HG03108 (cell line): ENCODE data around the gene GPM6B.

Experiments used
- ATAC-seq: cut with Tn5 transposase; IDR thresholded peaks from one replicate; pipeline ENCODE4 v1.9.1; 2021; ENCODE audit warnings: moderate library complexity; ENCODE audit not compliant: unreplicated experiment

Gene GPM6B

DNA sequence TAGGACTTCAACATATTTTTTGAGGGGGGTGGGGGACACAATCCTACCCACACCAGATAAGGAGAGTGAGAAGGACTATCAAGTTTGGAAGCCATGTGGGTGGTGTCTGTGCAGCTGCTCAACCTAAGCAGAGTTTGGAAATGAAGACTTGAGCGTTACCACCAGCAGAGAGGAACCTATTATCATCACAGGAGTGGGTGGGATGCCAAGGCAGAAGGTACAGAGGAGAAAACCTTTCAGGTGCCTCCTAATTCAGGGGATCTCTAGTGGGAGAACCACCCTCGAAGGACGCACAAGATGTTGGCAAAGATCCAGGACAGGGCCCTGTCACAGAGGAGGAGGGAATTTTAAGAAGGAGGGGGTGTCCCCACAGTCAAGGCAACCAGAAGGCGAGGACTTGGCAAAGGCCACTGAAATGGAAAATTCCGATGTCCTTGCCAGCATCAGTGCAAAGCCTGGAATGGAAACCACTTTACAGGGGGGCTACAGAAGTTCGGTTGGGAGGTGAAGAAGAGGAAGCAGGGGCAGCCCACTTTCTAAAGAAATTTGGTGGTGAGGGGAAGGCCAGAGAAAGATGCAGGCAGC is 8.4 kb upstream of the GPM6B start:
- no peak for ATAC-seq

DNA sequence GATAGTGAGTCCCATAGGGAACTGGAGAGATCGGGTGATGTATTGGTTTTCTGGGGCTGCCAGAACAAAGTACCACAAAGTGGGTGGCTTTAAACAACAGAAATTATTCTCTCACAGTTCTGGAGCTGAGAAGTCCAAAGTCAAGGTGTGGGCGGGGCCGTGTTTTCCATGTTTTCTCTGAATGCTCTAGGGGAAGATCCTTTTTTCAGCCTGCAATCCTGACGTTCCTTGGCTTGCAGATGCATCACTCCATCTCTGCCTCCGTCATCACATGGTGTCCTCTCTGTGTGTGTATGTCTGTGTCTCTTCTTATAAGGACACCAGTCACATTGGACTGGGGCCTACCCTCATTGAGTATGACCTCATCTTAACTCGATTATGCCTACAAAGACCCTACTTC is 7.9 kb upstream of the GPM6B start:
- no peak for ATAC-seq

DNA sequence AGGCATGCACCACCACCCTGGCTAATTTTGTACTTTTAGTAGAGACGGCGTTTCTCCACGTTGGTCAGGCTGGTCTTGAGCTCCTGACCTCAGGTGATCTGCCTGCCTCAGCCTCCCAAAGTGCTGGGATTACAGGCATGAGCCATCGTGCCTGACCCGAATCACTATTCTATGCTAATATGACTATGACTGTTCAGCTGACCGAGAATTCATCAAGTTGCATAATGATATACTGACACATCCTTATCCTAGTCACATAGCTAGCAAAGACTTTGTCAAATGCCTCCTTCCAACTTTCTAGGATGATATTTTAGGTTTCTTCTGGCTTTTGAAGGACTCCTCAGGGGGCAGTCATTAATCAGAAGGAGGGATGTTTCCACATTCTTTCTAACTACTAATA is 4.8 kb upstream of the GPM6B start:
- no peak for ATAC-seq

DNA sequence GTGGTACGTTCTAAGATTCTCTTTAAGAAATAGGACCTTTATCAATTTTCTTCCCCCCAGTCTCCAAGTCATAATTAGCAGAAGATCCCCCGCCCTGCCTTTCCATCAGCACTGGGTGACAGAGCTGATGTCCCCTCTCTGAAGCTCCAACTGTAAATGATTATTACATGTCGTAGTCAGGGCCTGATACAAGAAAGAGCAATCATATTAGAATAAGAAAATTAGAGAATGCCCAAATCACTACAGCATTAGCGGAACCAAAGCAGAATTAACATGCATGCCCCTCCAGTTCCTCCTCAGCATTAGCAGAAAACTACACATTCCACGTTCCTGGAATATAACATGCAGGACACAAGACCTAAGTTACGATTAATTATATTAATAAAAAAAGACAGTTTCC is 717 bp downstream of the GPM6B start:
- ATAC-seq, result no peak

DNA sequence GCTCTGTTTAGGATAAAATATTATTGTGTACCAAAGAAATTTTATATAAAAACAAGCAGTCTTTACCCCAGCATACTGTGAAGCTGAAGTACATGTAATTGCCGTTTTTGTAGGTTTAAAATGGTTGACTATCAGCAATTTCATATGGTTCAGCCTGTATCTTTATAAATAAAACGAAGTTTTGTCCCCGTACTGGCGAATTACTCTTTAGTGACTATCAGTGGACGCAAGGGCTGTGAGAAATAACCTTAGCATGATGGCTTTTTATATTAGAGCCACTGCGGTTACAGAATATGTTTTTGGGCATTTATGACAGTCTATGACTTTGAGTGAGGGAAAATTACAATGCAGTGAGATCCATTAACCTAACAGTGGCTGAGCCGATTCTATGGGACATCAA is 1.2 kb downstream of the GPM6B start:
- no peak for ATAC-seq

DNA sequence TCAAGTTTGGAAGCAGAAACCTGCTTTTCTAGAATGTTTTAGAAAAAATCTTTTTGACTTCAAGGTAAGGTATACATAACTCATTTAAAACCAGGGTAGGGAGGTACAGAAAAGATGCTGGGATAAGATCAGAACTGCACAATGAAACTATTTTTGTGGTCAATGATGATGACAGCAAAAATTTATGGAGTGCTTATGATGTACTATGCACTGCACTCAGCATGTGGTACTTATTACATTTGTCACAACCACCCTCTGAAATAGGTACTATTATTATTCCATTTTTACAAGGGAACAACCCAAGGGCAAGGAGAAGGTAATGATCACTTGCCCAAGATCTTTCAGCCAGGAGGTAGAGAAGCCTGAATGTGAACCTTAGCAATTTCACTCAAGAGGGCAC is 8.0 kb downstream of the GPM6B start:
- ATAC-seq, result no peak

DNA sequence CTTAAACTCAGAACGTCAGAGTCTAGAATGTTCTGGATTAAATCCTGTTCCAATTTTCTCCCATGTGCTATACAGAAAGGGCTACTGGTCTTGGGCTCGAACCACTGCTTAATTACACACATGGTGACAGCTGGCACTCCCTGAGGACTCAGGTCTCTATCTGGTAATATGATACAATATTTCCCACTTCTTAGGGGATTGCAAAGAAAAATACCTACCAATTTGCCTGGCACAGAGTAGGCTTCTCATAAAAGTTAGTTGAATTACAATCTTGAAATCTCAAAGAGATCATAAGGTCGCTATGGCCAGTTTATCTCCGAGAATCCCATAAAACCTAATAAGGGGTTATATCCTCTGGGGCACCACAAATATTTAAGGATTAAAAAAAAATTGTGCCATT is 8.6 kb downstream of the GPM6B start:
- no peak for ATAC-seq

DNA sequence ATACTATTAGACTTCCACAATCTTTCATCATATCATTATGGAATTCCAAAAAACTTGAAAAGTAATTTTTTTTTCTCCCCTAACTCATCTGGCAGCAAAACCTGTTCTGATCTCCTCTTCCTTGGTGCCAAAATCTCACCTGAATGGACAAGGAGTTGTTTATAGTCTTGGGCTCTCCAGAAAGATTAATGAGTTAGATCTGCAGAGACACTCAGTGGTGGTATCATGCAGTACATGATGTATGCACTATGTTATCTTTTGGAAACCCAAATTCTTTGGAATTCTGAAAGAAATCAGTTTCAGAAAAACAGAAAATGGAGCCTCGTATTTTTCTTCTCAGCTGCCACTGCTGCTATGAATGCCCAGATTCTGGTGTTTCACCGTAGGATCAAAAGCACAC is 11.7 kb downstream of the GPM6B start:
- no peak for ATAC-seq

DNA sequence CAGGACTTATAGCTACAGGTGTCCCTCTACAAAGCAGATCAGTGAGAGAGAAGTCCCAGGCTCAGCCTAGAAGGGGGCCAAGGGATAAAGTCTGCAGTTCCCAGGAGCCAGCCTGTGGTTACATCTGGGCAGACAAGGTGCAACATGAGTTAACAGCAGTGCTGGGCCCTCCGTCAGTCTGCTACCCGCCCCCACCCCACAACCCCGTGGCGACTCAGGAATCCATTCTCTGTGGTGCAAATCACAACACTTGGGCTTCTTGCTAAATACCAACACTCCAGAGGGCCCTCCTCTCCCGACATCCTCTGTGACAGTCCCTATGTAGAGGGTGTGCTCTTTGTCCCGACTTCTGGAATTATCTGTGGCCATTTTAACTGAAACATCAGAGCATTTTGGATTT is 13.8 kb downstream of the GPM6B start:
- ATAC-seq, result no peak

DNA sequence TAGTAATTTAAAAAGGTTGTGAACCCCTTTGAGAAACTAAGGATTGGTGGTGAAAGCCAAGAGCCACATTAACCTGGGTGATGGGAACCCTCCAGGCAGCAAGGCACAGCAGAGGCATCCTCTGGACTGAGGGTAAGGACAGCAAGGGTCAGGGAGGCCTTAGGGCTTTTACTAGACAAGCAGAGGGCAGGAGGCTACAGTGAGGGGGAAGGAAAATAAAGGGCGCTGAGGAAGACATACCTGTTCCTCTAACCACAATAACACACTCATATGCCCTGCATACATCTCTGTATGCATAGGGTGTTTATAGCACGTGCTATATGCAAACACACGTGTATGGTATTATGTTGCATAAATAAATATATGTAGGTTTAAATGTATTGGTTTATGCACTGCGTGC is 18.7 kb downstream of the GPM6B start:
- ATAC-seq, result no peak

DNA sequence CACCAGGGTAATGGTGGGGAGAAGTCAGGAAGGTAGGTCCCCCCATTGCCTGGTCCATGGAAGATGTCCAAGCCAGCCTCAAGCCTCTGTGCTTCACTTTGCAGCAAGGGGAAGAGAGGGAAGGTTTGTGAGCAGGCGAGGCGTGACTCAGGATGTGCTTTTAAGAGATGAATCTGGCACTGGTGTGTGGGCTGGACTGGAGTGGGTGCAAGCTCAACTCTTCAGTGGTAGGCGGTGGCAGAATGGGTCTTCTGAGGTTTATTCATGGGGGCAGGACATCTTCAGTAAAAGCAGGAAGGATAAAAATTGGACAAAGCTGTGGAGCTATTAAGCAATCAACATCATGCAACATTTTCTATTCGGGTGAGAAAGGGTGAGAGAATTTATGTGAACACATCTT is 19.4 kb downstream of the GPM6B start:
- no peak for ATAC-seq

DNA sequence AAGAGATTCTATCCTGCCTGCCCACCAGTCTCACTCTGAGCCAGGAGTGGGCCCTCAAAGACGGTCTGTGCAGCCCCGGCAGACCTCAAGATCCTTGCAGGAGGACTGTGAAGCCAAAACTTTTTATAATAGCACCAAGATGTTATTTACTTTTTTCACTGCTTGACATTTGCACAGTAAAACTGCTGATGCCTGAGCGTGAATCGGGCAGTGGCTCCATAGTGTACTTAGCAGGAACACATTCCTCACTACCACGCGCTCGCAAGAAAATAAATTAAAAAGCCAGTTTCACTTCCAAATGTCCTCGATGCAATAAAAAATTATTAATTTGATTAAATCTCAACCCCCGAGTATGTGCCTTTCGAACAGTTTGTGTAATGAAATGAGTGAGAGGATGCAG is 22.5 kb downstream of the GPM6B start:
- ATAC-seq, result no peak

DNA sequence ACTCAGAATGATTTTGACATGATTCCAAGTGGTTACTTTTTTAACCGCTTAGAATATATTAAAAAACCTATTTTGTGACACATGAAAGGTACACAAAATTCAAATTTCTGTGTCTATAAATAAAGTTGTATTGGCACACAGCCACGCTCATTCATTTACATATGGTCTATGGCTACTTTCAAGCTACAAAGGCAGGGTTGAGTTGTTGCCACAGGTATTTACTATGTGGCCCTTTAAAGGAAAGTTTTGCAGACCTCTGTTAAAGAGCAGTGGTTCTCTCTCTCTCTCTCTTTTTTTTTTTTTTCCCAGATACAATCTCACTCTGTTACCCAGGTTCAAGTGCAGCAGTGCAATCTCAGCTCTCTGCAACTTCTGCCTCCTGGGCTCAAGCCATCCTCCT is 23.0 kb downstream of the GPM6B start:
- ATAC-seq, result no peak

DNA sequence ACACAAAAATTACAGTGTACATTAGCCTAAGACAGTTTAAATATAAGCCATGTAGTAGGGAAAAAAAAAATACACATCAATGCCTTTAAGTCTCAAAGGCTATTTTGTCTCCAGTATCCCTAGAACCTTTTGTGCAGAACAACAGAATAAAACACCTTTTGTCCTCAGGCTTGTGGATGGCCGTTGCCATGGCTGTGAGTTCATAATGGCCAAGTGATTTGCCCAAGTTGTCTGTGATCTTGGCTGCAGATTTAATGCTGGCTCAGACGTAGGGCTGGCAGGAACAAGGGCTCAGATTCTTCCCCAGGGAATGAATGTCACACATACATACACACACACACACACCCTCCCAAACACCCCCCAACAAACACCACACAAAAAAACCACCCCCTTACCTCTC is 25.3 kb downstream of the GPM6B start:
- no peak for ATAC-seq

DNA sequence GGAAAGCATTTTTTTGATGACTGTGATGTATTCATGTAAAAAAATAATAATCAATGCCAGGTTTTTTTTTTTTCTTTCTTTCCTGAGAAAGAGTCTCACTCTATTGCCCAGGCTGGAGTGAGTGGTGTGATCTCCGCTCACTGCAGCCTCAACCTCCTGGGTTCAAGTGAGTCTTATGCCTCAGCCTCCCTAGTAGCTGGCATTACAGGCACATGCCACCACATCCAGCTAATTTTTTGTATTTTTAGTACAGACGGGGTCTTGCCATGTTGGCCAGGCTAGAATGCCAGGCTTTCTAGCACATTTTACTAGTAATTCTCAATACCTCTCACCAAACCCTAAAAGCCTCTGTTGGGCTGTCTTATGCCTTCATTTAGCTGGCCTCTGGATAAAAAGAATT is 25.7 kb downstream of the GPM6B start:
- no peak for ATAC-seq

DNA sequence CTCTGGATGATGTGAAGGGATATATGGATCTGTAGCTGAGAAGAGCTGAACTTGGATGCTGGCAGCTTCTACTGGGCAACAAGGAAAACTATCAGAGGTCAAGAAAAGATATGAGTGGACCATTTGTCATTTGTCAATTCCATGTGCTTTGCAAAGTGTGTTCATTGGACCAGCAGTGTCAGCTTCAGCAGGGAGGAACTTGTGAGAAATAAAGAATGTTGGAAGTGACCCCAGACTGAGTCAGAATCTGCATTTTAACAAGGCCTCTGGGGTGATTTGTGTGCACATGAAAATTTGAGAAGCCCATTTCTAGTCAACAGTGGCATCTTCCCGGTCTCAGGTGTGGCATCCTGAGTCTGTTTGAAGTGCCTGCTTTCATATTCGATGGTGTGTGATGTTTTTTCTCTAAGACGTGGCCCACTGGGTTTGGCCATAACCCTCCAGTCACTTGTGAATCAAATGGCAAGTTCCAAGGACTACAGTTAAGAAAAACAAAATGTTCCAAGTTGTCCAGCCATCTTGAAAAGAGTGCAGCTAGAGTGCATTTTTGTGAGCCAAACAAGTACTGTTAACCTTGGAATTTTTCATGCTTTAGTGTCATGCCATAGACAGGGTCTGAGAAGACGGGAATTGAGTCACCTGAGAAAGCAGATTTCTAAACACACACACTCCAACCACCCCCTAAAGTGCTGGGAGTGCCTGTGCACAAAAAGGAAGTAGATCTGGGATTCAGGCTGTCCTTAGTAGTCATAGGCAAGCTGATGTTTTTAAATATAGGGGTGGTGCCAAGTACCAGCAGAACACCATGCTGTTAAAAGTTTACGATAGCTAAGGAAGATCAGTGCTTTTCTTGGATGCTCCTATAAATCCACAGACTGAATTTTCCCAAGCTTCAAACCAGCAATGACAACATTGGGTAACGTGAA is 26.4 kb downstream of the GPM6B start:
- no peak for ATAC-seq

DNA sequence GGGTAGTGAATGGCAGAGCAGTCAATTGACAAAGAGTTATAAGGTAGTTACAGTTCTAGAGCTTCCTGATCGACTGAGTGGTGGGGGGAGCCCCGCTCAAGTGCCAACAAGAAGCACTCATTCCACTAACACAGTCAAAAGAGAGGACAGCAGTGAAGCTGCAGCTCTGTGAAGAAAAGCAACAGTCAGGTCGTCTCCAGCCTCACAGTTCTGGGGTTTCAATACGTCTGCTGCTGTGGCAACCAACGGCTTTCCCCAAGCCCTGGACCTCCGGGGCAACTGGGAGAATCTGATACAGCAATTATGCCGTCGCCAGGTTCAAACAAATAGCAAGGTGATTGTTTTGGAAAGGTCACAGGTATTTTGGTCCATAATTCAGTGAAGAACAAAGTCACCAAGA is 30.8 kb downstream of the GPM6B start:
- ATAC-seq, result no peak

DNA sequence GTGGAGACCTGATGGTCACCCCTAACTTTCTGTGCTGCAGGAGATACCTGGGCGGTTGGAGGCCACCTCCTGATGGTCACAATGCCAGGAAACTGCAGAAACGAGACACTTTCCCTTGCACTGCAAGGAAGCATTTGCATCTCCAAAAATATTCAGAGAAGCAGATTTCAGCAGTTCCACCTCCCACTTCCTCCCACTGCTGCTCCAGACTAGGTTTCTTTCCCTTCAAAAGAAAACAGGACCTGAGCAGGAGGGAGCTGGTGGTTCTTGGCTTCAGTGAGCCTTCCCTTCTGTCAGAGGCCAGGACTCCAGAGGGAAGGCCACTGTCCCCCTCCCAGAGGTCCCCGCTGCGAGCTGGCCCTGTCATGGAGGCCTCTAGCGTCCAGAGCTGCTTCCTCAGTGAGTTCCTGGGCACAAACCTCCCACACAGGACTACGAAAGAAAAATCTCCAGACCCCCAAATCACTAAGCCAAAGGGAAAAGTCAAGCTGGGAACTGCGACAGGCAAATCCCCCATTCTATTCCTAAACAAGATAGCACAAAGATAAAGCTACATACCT is 35.9 kb downstream of the GPM6B start:
- no peak for ATAC-seq

DNA sequence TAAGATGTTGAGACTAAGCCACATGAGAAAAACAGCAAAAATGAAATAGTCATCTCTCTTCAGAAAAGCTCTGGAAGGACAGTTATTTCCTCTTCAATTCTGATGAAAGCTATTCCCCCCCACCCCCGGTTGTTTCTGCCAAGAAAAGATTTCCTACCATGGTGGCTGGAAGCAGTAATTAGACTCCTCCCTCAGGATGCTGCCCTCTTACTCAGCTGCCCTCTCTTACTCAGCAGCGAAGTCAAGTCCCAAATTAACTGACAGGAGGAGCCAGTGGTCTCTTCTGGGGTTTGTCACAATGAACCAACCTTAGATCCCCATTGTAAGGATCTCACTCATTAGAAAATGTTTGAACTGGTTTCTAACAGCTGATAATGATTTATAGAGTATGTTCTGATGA is 38.0 kb downstream of the GPM6B start:
- no peak for ATAC-seq

DNA sequence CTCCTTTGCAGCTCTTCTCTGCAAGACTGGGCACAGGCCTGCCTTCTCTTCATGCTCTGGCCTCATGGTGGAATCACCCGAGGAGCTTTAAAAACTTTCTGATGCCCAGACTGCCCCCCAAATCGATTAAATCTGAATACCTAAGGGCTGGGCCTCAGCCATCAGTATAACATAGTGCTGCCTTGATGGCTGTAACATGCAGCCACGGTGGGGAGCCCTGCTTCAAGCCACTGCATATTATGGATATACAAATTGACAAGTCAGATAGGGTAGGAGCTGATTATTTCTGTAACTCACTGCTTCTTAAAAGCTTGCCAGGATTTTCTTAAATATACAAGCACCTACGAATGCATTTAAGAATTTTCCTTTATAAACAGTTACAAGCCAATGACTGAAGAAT is 40.5 kb downstream of the GPM6B start:
- ATAC-seq, result no peak

DNA sequence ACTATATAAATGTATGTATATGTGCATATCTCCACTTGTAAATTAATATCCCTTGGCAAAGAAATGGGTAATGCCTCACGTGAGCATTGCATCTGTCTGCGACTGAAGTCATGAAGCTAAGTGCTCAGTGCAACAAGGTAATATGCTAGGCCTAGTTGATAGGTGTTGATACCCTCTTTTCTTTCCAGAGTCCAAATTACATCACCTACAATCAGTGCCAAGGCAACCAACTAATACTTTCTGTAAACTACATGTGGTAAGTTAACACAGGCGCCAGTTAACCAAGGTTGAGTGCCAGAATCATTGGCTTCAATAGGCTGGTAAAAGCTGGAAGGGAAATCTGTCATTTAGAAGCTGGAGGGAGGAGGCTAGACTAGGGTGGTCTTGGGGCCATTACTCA is 41.1 kb downstream of the GPM6B start:
- no peak for ATAC-seq

DNA sequence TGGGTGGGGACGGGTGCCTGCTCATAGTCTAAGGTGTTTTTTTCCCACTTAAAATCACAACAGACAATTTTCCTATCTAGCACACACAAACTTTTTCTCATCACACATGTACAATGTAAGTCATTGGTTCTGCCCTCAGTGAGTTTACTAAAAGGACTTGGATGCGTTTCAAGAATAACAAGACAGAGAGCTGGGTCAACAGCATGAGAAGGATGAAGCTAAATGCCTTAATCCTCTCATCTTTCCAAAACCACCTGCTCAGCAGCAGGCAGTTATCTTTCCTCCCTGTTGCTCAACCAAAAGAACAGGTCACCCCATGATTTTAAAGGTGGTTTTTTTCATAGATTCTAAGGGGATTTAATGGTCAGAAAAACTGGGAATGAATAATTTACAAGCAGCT is 42.2 kb downstream of the GPM6B start:
- no peak for ATAC-seq
